ENCODE data around the gene ATG10.

Gene ATG10

GRCh38 chr5:82168294-82168693 is 196.5 kb downstream of the ATG10 start:
- no peak for DNase-seq

- DNase-seq: no peak
Observed at GRCh38 chr5:82169892-82170291, 198.1 kb downstream of the ATG10 start.

GRCh38 chr5:82174128-82174918 is 202.5 kb downstream of the ATG10 start:
- DNase-seq: peak; percentile 28 to 54

- DNase-seq: no peak
Observed at GRCh38 chr5:82174919-82175219, 203.0 kb downstream of the ATG10 start.

- no peak for DNase-seq
Observed at GRCh38 chr5:82176115-82176814, 204.4 kb downstream of the ATG10 start.

GRCh38 chr5:82178378-82178777 is 206.6 kb downstream of the ATG10 start:
- DNase-seq: no peak

GRCh38 chr5:82182662-82183061 is 210.8 kb downstream of the ATG10 start:
- no peak for DNase-seq

GRCh38 chr5:82183828-82184227 is 212.0 kb downstream of the ATG10 start:
- no peak for DNase-seq

- DNase-seq: no peak
Observed at GRCh38 chr5:82185851-82186250, 214.0 kb downstream of the ATG10 start.

GRCh38 chr5:82197550-82197949 is 225.7 kb downstream of the ATG10 start:
- no peak for DNase-seq

GRCh38 chr5:82204567-82204966 is 232.7 kb downstream of the ATG10 start:
- no peak for DNase-seq

GRCh38 chr5:82205005-82205404 is 233.2 kb downstream of the ATG10 start:
- no peak for DNase-seq

GRCh38 chr5:82208371-82208770 is 236.5 kb downstream of the ATG10 start:
- no peak for DNase-seq

GRCh38 chr5:82211855-82212572 is 240.2 kb downstream of the ATG10 start:
- DNase-seq: no peak

- no peak for DNase-seq
Observed at GRCh38 chr5:82217917-82218316, 246.1 kb downstream of the ATG10 start.

- DNase-seq: no peak
Observed at GRCh38 chr5:82218374-82219156, 246.7 kb downstream of the ATG10 start.

- no peak for DNase-seq
Observed at GRCh38 chr5:82221020-82221419, 249.2 kb downstream of the ATG10 start.

- DNase-seq: no peak
Observed at GRCh38 chr5:82222597-82223574, 251.1 kb downstream of the ATG10 start.

- DNase-seq: peak; percentile 40 to 61
Observed at GRCh38 chr5:82225525-82226172, 253.8 kb downstream of the ATG10 start.

GRCh38 chr5:82234885-82235284 is 263.1 kb downstream of the ATG10 start:
- DNase-seq: no peak

GRCh38 chr5:82244151-82244550 is 272.3 kb downstream of the ATG10 start:
- no peak for DNase-seq

Data from activated CD4-positive, alpha-beta T cell treated with anti-CD3 and anti-CD28 coated beads for 4 hours (primary cell).